ENCODE results near the gene TFEB. TPM values are rescaled to one million over a fixed set of nuclear protein-coding genes. Genes with fewer than 3 reads are reported as not detected.

The TFEB gene
- total RNA-seq, 3 donors from 2014 or later, result 15.7 to 20.6 (median 18.4) TPM

- no peak for TF ChIP-seq POLR2AphosphoS5 (IDR thresholded peaks at IDR 0.05)
- TF ChIP-seq CTCF (IDR thresholded peaks at IDR 0.05), result no peak
- TF ChIP-seq POLR2A (IDR thresholded peaks at IDR 0.05), result no peak
- no peaks in the 10 kb centered on the region for H3K9me3 ChIP-seq
- intact Hi-C loops (cut with DNase I; ENCODE audit: low total_unique reads), result no loop called here
- no peaks in the 10 kb centered on the region for H3K36me3 ChIP-seq
- DNase-seq (ENCODE audit: low spot score in 2 of 2), result no peak
- no peak overlapping the region for H3K4me3 ChIP-seq
- H3K4me1 ChIP-seq, result no peaks in the 10 kb centered on the region
- no peaks in the 10 kb centered on the region for H3K27me3 ChIP-seq
- H3K27ac ChIP-seq, result no peak overlapping the region
Measured at GRCh38 chr6:41757931-41758640, 22.7 kb upstream of the TFEB start.

- intact Hi-C loops (cut with DNase I; ENCODE audit: low total_unique reads), result no loop called here
- no peak overlapping the region for H3K4me3 ChIP-seq
- H3K36me3 ChIP-seq, result no peaks in the 10 kb centered on the region
- no peak for DNase-seq (ENCODE audit: low spot score in 2 of 2)
- H3K9me3 ChIP-seq, result no peaks in the 10 kb centered on the region
- no peaks in the 10 kb centered on the region for H3K27me3 ChIP-seq
- TF ChIP-seq POLR2A (IDR thresholded peaks at IDR 0.05) (no peak), POLR2AphosphoS5 (IDR thresholded peaks at IDR 0.05) (no peak), CTCF (IDR thresholded peaks at IDR 0.05) (no peak)
- no peaks in the 10 kb centered on the region for H3K4me1 ChIP-seq
- H3K27ac ChIP-seq, result no peak overlapping the region
Measured at GRCh38 chr6:41757271-41757670, 21.9 kb upstream of the TFEB start.

GRCh38 chr6:41756354-41756753 lies 20.9 kb upstream of the TFEB start:
- Histone ChIP-seq H3K4me3 (no peak overlapping the region), H3K27me3 (no peaks in the 10 kb centered on the region), H3K9me3 (no peaks in the 10 kb centered on the region), H3K4me1 (no peaks in the 10 kb centered on the region), H3K36me3 (no peaks in the 10 kb centered on the region), H3K27ac (no peak overlapping the region)
- no peak for DNase-seq (ENCODE audit: low spot score in 2 of 2)
- no peak for TF ChIP-seq POLR2A (IDR thresholded peaks at IDR 0.05)
- TF ChIP-seq CTCF (IDR thresholded peaks at IDR 0.05), result no peak
- no peak for TF ChIP-seq POLR2AphosphoS5 (IDR thresholded peaks at IDR 0.05)
- intact Hi-C loops (cut with DNase I; ENCODE audit: low total_unique reads), result no loop called here

- no peak for DNase-seq (ENCODE audit: low spot score in 2 of 2)
- Histone ChIP-seq H3K27ac (no peak overlapping the region), H3K4me1 (no peaks in the 10 kb centered on the region), H3K9me3 (no peaks in the 10 kb centered on the region), H3K27me3 (no peaks in the 10 kb centered on the region), H3K36me3 (no peaks in the 10 kb centered on the region), H3K4me3 (no peak overlapping the region)
- TF ChIP-seq POLR2A (IDR thresholded peaks at IDR 0.05), result no peak
- TF ChIP-seq CTCF (IDR thresholded peaks at IDR 0.05), result no peak
- TF ChIP-seq POLR2AphosphoS5 (IDR thresholded peaks at IDR 0.05), result no peak
- intact Hi-C loops (cut with DNase I; ENCODE audit: low total_unique reads), result no loop called here
Measured at GRCh38 chr6:41755895-41756294, 20.5 kb upstream of the TFEB start.

- Histone ChIP-seq H3K9me3 (no peaks in the 10 kb centered on the region), H3K4me1 (no peaks in the 10 kb centered on the region), H3K4me3 (no peak overlapping the region), H3K36me3 (no peaks in the 10 kb centered on the region), H3K27ac (no peak overlapping the region), H3K27me3 (no peaks in the 10 kb centered on the region)
- DNase-seq (ENCODE audit: low spot score in 2 of 2), result no peak
- TF ChIP-seq POLR2AphosphoS5 (IDR thresholded peaks at IDR 0.05) (no peak), CTCF (IDR thresholded peaks at IDR 0.05) (no peak)
- intact Hi-C loops (cut with DNase I; ENCODE audit: low total_unique reads), result no loop called here
Measured at GRCh38 chr6:41750374-41750773, 15.0 kb upstream of the TFEB start.
